K562 (cell line): ENCODE data around the gene SGMS1. TPM values are rescaled to one million over a fixed set of nuclear protein-coding genes. Genes with fewer than 3 reads are reported as not detected.

Experiments used
- ATF7 ChIP-seq: fragments of 450-650 bp; IDR thresholded peaks from 2 replicates; pipeline ENCODE4 v1.7.1; 2014; ENCODE audit warnings: mild to moderate bottlenecking, moderate library complexity
- BRCA1 ChIP-seq, 2 experiments: fragments of 450-650 bp in 1 of 2; sonication (generic) in 1 of 2; formaldehyde crosslinking in 1 of 2; IDR thresholded peaks; 2 replicates each; pipeline versions ENCODE4 v1.5.0 to v1.6.1; 2017 to 2020; ENCODE audit warnings: mild to moderate bottlenecking in 1 of 2, missing genetic modification reagents in 1 of 2
- CCNT2 ChIP-seq: IDR thresholded peaks from 2 replicates; pipeline ENCODE4 v1.6.1; 2011; ENCODE audit warnings: borderline replicate concordance, low read depth, mild to moderate bottlenecking, moderate library complexity, mixed read lengths, low read length; ENCODE audit not compliant: insufficient read length; ENCODE audit errors: extremely low read depth
- CHD1 ChIP-seq: fragments of 200-600 bp; sonication (generic); IDR thresholded peaks from one replicate; pipeline ENCODE4 v1.6.1; 2012; ENCODE audit warnings: mild to moderate bottlenecking, moderate library complexity, low read length, inconsistent platforms
- DPF2 ChIP-seq: fragments of 450-650 bp; IDR thresholded peaks from 2 replicates; pipeline ENCODE4 v1.6.1; 2016
- ETV1 ChIP-seq: fragments of 450-650 bp; conservative IDR thresholded peaks from 2 replicates; pipeline ENCODE4 v1.6.1; 2016; ENCODE audit warnings: missing genetic modification characterization, control low read depth, low read depth, missing compliant biosample characterization
- NFE2L1 ChIP-seq: fragments of 450-650 bp; IDR thresholded peaks from 2 replicates; pipeline ENCODE4 v1.6.1; 2016; ENCODE audit warnings: missing genetic modification characterization, low read depth, mild to moderate bottlenecking, missing compliant biosample characterization, moderate library complexity, borderline replicate concordance
- POLR2B ChIP-seq: fragments of 450-650 bp; IDR thresholded peaks from 2 replicates; pipeline ENCODE4 v1.6.1; 2018; ENCODE audit warnings: low read depth; ENCODE audit not compliant: partially characterized antibody
- PPARD ChIP-seq: fragments of 250-450 bp; sonication (Bioruptor Pico); IDR thresholded peaks from 2 replicates; pipeline ENCODE4 v1.8.0; 2022; ENCODE audit warnings: inconsistent platforms, mild to moderate bottlenecking, moderate library complexity
- RNF2 ChIP-seq: sonication (generic); IDR thresholded peaks from 2 replicates; pipeline ENCODE4 v1.6.1; 2016
- SMARCA5 ChIP-seq: fragments of 450-650 bp; IDR thresholded peaks from 2 replicates; pipeline ENCODE4 v1.6.1; 2016
- ZC3H11A ChIP-seq: IDR thresholded peaks from 2 replicates; pipeline ENCODE4 v1.6.1; 2012; ENCODE audit warnings: low read depth, low read length, improper control_type of control experiment
- polyA plus RNA-seq, 8 experiments: library from polyadenylated mRNA; depleted of rRNA in 4 of 8; stranded (reverse) in 5 of 8; unstranded in 3 of 8; fragments of >200 nt; fragmentation: Nextera tagmentation in 2 of 8; fragmentation: Illumina TruSeq in 1 of 8; extraction: Ambion mirVana in 2 of 8; extraction: Trizol in 1 of 8; gene quantifications; 2 replicates each; pipeline versions ENCODE4 v1.2.1 to v1.2.3, GENCODE V29; 2011 to 2014; ENCODE audit warnings: inconsistent platforms in 1 of 8, missing spikeins in 1 of 8
- total RNA-seq, 7 experiments: library from RNA; depleted of rRNA in 6 of 7; stranded (reverse); fragments of >200 nt in 6 of 7; fragmentation: Illumina TruSeq in 2 of 7; extraction: Trizol in 2 of 7; gene quantifications; 2 replicates each; pipeline versions ENCODE4 v1.2.1 to v1.2.3, GENCODE V29; 2011 to 2021; ENCODE audit warnings: low replicate concordance in 1 of 7
- TF ChIP-seq, protein P1 (sequence below), 2 experiments: fragments of 450-650 bp; formaldehyde crosslinking in 1 of 2; IDR thresholded peaks; 2 replicates each; pipeline versions ENCODE4 v1.4.0 to v1.6.1; 2014 to 2020; ENCODE audit warnings: mild to moderate bottlenecking in 2 of 2, borderline replicate concordance in 1 of 2, low read depth in 1 of 2
- TF ChIP-seq, protein P2 (sequence below): sonication (generic); formaldehyde crosslinking; IDR thresholded peaks from 2 replicates; pipeline ENCODE4 v1.8.0; 2022; ENCODE audit warnings: missing genetic modification reagents, mild to moderate bottlenecking, borderline replicate concordance
- TF ChIP-seq, protein P3 (sequence below): sonication (generic); formaldehyde crosslinking; IDR thresholded peaks from 2 replicates; pipeline ENCODE4 v1.8.1; 2023; ENCODE audit warnings: mild to moderate bottlenecking, missing genetic modification reagents
- TF ChIP-seq, protein P4 (sequence below): IDR thresholded peaks from 2 replicates; pipeline ENCODE4 v1.6.1; 2011; ENCODE audit warnings: borderline replicate concordance, low read depth, mild to moderate bottlenecking, moderate library complexity, low read length; ENCODE audit not compliant: insufficient read depth, poor library complexity, severe bottlenecking

Gene SGMS1
- total and polyA plus RNA-seq, 9 of the 15 experiments (the other 6 are each of a cell fraction or from before 2014, with no cell fraction given): 22.6 to 232 (median 82.2) TPM

DNA sequence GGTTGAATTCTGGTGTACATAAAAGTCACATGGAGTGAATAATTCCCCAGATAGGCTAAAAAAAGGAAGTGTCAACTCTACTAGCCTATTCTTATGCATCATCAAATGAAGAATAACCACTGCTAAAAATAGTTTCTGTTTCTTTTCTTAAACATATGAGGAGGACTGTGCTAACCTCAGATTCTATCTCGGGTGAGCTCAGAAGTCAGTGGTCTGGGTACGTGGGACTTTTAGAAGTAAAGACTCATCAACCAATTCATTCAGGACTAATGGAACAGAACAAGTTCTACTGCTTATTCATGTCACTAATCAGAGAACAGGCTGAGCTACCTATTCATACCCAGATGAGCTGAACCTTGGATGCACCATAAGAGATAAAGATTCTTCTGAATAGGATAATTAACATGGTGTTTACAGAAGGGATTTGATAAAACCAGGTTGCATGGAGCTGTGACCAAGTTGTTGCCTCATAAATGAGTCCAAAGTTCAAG, 362.9 kb downstream of the SGMS1 start (continued):
- TF ChIP-seq, protein P1, sequence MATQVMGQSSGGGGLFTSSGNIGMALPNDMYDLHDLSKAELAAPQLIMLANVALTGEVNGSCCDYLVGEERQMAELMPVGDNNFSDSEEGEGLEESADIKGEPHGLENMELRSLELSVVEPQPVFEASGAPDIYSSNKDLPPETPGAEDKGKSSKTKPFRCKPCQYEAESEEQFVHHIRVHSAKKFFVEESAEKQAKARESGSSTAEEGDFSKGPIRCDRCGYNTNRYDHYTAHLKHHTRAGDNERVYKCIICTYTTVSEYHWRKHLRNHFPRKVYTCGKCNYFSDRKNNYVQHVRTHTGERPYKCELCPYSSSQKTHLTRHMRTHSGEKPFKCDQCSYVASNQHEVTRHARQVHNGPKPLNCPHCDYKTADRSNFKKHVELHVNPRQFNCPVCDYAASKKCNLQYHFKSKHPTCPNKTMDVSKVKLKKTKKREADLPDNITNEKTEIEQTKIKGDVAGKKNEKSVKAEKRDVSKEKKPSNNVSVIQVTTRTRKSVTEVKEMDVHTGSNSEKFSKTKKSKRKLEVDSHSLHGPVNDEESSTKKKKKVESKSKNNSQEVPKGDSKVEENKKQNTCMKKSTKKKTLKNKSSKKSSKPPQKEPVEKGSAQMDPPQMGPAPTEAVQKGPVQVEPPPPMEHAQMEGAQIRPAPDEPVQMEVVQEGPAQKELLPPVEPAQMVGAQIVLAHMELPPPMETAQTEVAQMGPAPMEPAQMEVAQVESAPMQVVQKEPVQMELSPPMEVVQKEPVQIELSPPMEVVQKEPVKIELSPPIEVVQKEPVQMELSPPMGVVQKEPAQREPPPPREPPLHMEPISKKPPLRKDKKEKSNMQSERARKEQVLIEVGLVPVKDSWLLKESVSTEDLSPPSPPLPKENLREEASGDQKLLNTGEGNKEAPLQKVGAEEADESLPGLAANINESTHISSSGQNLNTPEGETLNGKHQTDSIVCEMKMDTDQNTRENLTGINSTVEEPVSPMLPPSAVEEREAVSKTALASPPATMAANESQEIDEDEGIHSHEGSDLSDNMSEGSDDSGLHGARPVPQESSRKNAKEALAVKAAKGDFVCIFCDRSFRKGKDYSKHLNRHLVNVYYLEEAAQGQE (IDR thresholded peaks at IDR 0.05; ENCODE audit: borderline replicate concordance): no peak
- TF ChIP-seq, protein P1 (CRISPR knock-in tag; IDR thresholded peaks at IDR 0.05; ENCODE audit: low read depth): no peak
- TF ChIP-seq CCNT2 (no peak), BRCA1 (IDR thresholded peaks at IDR 0.05) (no peak), BRCA1 (CRISPR knock-in tag; IDR thresholded peaks at IDR 0.05) (no peak), ZC3H11A (no peak), ETV1 (no peak), POLR2B (no peak), ATF7 (0 out of 2 replicates have a peak, but pooled peaks have one; percentile 25), PPARD (no peak), SMARCA5 (no peak), CHD1 (no peak), DPF2 (no peak), NFE2L1 (tag) (no peak), RNF2 (no peak)
- TF ChIP-seq, protein P2, sequence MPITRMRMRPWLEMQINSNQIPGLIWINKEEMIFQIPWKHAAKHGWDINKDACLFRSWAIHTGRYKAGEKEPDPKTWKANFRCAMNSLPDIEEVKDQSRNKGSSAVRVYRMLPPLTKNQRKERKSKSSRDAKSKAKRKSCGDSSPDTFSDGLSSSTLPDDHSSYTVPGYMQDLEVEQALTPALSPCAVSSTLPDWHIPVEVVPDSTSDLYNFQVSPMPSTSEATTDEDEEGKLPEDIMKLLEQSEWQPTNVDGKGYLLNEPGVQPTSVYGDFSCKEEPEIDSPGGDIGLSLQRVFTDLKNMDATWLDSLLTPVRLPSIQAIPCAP: no peak
- TF ChIP-seq, protein P3, sequence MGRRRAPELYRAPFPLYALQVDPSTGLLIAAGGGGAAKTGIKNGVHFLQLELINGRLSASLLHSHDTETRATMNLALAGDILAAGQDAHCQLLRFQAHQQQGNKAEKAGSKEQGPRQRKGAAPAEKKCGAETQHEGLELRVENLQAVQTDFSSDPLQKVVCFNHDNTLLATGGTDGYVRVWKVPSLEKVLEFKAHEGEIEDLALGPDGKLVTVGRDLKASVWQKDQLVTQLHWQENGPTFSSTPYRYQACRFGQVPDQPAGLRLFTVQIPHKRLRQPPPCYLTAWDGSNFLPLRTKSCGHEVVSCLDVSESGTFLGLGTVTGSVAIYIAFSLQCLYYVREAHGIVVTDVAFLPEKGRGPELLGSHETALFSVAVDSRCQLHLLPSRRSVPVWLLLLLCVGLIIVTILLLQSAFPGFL: no peak
- TF ChIP-seq, protein P4, sequence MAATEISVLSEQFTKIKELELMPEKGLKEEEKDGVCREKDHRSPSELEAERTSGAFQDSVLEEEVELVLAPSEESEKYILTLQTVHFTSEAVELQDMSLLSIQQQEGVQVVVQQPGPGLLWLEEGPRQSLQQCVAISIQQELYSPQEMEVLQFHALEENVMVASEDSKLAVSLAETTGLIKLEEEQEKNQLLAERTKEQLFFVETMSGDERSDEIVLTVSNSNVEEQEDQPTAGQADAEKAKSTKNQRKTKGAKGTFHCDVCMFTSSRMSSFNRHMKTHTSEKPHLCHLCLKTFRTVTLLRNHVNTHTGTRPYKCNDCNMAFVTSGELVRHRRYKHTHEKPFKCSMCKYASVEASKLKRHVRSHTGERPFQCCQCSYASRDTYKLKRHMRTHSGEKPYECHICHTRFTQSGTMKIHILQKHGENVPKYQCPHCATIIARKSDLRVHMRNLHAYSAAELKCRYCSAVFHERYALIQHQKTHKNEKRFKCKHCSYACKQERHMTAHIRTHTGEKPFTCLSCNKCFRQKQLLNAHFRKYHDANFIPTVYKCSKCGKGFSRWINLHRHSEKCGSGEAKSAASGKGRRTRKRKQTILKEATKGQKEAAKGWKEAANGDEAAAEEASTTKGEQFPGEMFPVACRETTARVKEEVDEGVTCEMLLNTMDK: no peak
